WTC11 (cell line): Measurements from ENCODE around the gene IPO4. TPM values are rescaled to one million over a fixed set of nuclear protein-coding genes. Genes with fewer than 3 reads are reported as not detected.

Experiments
- ATAC-seq: fragments of 200-7000 bp; cut with Tn5 transposase; 2 replicates; pipeline ENCODE4 v1.10.0; 2021; ENCODE audit warnings: mild to moderate bottlenecking, moderate library complexity
- CTCF ChIA-PET: fragments of 300-600 bp; sonication (Branson Sonifier 250); formaldehyde crosslinking; loops from one replicate; lab custom pipeline; 2021; ENCODE audit warnings: antibody characterized with exemption; lab: Charles Lee
- POLR2A ChIA-PET: fragments of 350-600 bp; sonication (Branson Sonifier 250); formaldehyde crosslinking; loops from one replicate; lab custom pipeline; 2021; ENCODE audit warnings: antibody characterized with exemption; lab: Charles Lee
- DNase-seq: peaks from one replicate; pipeline ENCODE4 v3.0.0; 2021; ENCODE audit warnings: low spot score
- H3K27ac Mint-ChIP-seq: 2 replicates; pipeline ENCODE4 v1.8.0; 2021; ENCODE audit warnings: mixed read lengths
- H3K27me3 Mint-ChIP-seq: 2 replicates; pipeline ENCODE4 v1.8.0; 2021; ENCODE audit warnings: low read depth, mild to moderate bottlenecking, moderate library complexity, mixed read lengths
- H3K36me3 Mint-ChIP-seq: 2 replicates; pipeline ENCODE4 v1.8.0; 2021; ENCODE audit warnings: mixed read lengths
- H3K4me1 Mint-ChIP-seq: 2 replicates; pipeline ENCODE4 v1.8.0; 2022; ENCODE audit warnings: mixed read lengths
- H3K4me3 Mint-ChIP-seq: 2 replicates; pipeline ENCODE4 v1.8.0; 2021; ENCODE audit warnings: mild to moderate bottlenecking, moderate library complexity, mixed read lengths
- H3K9me3 Mint-ChIP-seq: 2 replicates; pipeline ENCODE4 v1.8.0; 2021; ENCODE audit warnings: mixed read lengths
- ARID4B ChIP-seq: sonication (generic); formaldehyde crosslinking; IDR thresholded peaks from 2 replicates; pipeline ENCODE4 v1.8.0; 2023; ENCODE audit warnings: missing genetic modification reagents, mild to moderate bottlenecking, borderline replicate concordance
- ATF6 ChIP-seq: sonication (generic); formaldehyde crosslinking; IDR thresholded peaks from 2 replicates; pipeline ENCODE4 v1.8.1; 2023; ENCODE audit warnings: mild to moderate bottlenecking, missing genetic modification reagents
- EMX1 ChIP-seq: fragments of 250-450 bp; sonication (Bioruptor Pico); IDR thresholded peaks from 2 replicates; pipeline ENCODE4 v1.8.0; 2021; ENCODE audit warnings: mild to moderate bottlenecking
- ETV6 ChIP-seq: sonication (generic); formaldehyde crosslinking; IDR thresholded peaks from 2 replicates; pipeline ENCODE4 v1.8.1; 2022; ENCODE audit warnings: mild to moderate bottlenecking, missing genetic modification reagents
- JUN ChIP-seq: sonication (generic); formaldehyde crosslinking; IDR thresholded peaks from 2 replicates; pipeline ENCODE4 v1.8.0; 2023; ENCODE audit warnings: mild to moderate bottlenecking, missing genetic modification reagents
- NFE2L1 ChIP-seq: sonication (generic); formaldehyde crosslinking; IDR thresholded peaks from 2 replicates; pipeline ENCODE4 v1.8.1; 2023; ENCODE audit warnings: missing genetic modification reagents
- NFYB ChIP-seq: sonication (generic); formaldehyde crosslinking; conservative IDR thresholded peaks from 2 replicates; pipeline ENCODE4 v1.8.0; 2022; ENCODE audit warnings: low read depth, missing genetic modification reagents
- NR2C2 ChIP-seq: sonication (generic); formaldehyde crosslinking; IDR thresholded peaks from 2 replicates; pipeline ENCODE4 v1.8.0; 2022; ENCODE audit warnings: mild to moderate bottlenecking, missing genetic modification reagents
- STAT6 ChIP-seq: sonication (generic); formaldehyde crosslinking; conservative IDR thresholded peaks from 2 replicates; pipeline ENCODE4 v1.8.1; 2023; ENCODE audit warnings: mild to moderate bottlenecking, low read depth, missing genetic modification reagents, moderate library complexity
- TCF7 ChIP-seq: sonication (generic); formaldehyde crosslinking; IDR thresholded peaks from 2 replicates; pipeline ENCODE4 v1.8.0; 2022; ENCODE audit warnings: mild to moderate bottlenecking, low read depth, missing genetic modification reagents, moderate library complexity
- USF1 ChIP-seq: sonication (generic); formaldehyde crosslinking; IDR thresholded peaks from 2 replicates; pipeline ENCODE4 v1.8.0; 2022; ENCODE audit warnings: mild to moderate bottlenecking, missing genetic modification reagents
- ZNF281 ChIP-seq: sonication (generic); formaldehyde crosslinking; IDR thresholded peaks from 2 replicates; pipeline ENCODE4 v1.8.0; 2023; ENCODE audit warnings: mild to moderate bottlenecking, missing genetic modification reagents
- ZNF416 ChIP-seq: fragments of 250-450 bp; sonication (Bioruptor Pico); IDR thresholded peaks from 2 replicates; pipeline ENCODE4 v1.9.0; 2021; ENCODE audit warnings: mild to moderate bottlenecking, inconsistent platforms
- ZNF532 ChIP-seq: fragments of 250-450 bp; sonication (Bioruptor Pico); IDR thresholded peaks from 2 replicates; pipeline ENCODE4 v1.9.0; 2021; ENCODE audit warnings: mild to moderate bottlenecking, borderline replicate concordance
- ZSCAN18 ChIP-seq: fragments of 250-450 bp; sonication (Bioruptor Pico); IDR thresholded peaks from 2 replicates; pipeline ENCODE4 v2.1.2; 2022; ENCODE audit warnings: mild to moderate bottlenecking, moderate library complexity
- total RNA-seq: library from RNA; stranded (reverse); gene quantifications from 3 replicates; pipeline ENCODE4 v1.2.3, GENCODE V29; 2021

The IPO4 gene
- total RNA-seq, 1 experiment from 2014 or later, result 128 TPM

- TF ChIP-seq ZNF416 (CRISPR knock-in tag), result no peak
- no peak for TF ChIP-seq JUN (CRISPR knock-in tag)
- TF ChIP-seq NR2C2 (CRISPR knock-in tag), result no peak
- no peak for TF ChIP-seq ATF6 (CRISPR knock-in tag)
- no peak for TF ChIP-seq NFE2L1
- TF ChIP-seq NFYB (CRISPR knock-in tag), result no peak
These were observed 9.2 kb downstream of the IPO4 start (continued) for GRCh38 chr14:24179294-24179960.

- Mint-ChIP-seq H3K4me3 (no peak overlapping the region), H3K27me3 (no peaks in the 10 kb centered on the region), H3K9me3 (no peaks in the 10 kb centered on the region), H3K36me3 (peaks cover 34% of the 10 kb centered on the region), H3K27ac (no peak overlapping the region), H3K4me1 (no peaks in the 10 kb centered on the region)
- ChIA-PET POLR2A (no interaction called here), CTCF (no interaction called here)
- DNase-seq, result no peak
- no peak for ATAC-seq
- TF ChIP-seq ZNF281 (CRISPR knock-in tag), result no peak
- no peak for TF ChIP-seq ARID4B (CRISPR knock-in tag)
- TF ChIP-seq ZNF532 (CRISPR knock-in tag), result no peak
- TF ChIP-seq ETV6 (CRISPR knock-in tag), result no peak
- TF ChIP-seq STAT6 (CRISPR knock-in tag), result no peak
- TF ChIP-seq USF1 (CRISPR knock-in tag), result no peak
- no peak for TF ChIP-seq JUN (CRISPR knock-in tag)
- no peak for TF ChIP-seq EMX1
- no peak for TF ChIP-seq ZSCAN18
- TF ChIP-seq TCF7 (CRISPR knock-in tag), result no peak
These were observed 10.0 kb downstream of the IPO4 start for GRCh38 chr14:24178399-24179178.
